ENCODE results near the gene EGFL8.

- TF ChIP-seq POLR2A (IDR thresholded peaks at IDR 0.05) (no peak), POLR2AphosphoS5 (IDR thresholded peaks at IDR 0.05) (no peak), EP300 (IDR thresholded peaks at IDR 0.05; ENCODE audit: low read depth) (no peak)
- TF ChIP-seq, protein P1, sequence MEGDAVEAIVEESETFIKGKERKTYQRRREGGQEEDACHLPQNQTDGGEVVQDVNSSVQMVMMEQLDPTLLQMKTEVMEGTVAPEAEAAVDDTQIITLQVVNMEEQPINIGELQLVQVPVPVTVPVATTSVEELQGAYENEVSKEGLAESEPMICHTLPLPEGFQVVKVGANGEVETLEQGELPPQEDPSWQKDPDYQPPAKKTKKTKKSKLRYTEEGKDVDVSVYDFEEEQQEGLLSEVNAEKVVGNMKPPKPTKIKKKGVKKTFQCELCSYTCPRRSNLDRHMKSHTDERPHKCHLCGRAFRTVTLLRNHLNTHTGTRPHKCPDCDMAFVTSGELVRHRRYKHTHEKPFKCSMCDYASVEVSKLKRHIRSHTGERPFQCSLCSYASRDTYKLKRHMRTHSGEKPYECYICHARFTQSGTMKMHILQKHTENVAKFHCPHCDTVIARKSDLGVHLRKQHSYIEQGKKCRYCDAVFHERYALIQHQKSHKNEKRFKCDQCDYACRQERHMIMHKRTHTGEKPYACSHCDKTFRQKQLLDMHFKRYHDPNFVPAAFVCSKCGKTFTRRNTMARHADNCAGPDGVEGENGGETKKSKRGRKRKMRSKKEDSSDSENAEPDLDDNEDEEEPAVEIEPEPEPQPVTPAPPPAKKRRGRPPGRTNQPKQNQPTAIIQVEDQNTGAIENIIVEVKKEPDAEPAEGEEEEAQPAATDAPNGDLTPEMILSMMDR (IDR thresholded peaks at IDR 0.05) = no peak
Observed at GRCh38 chr6:32188381-32189068, 24.1 kb downstream of the EGFL8 start.
